UCSD-AML1 (cell line): ENCODE data around the gene DCDC2B.
"Not testable (repeated sequence)": the region's sequence is repeated elsewhere in the genome, so short reads cannot be mapped to it uniquely, and the experiment has no call there.

Experiments used
- DNase-seq: peaks from one replicate; lab custom pipeline; 2025; ENCODE audit not compliant: unreplicated experiment; lab: John Stamatoyannopoulos, UW

Gene DCDC2B

GRCh38 chr1:32208891-32209328 is at the start of gene DCDC2B:
Gene DCDC2B, plus strand, starts transcription at chr1:32209089. Its CDS starts 5 bp downstream, at chr1:32209094.
- DNase-seq = no peak

GRCh38 chr1:32159189-32159588 is 49.7 kb upstream of the DCDC2B start:
- no peak for DNase-seq

GRCh38 chr1:32163405-32163804 is 45.5 kb upstream of the DCDC2B start:
- DNase-seq = no peak

GRCh38 chr1:32165633-32166032 is 43.3 kb upstream of the DCDC2B start:
- DNase-seq = not testable (repeated sequence)

GRCh38 chr1:32170991-32171390 is 37.9 kb upstream of the DCDC2B start:
- DNase-seq = no peak

GRCh38 chr1:32172621-32173245 is 36.2 kb upstream of the DCDC2B start:
- peak; percentile 35 for DNase-seq

- DNase-seq = no peak
These were observed 30.3 kb upstream of the DCDC2B start for GRCh38 chr1:32178380-32179192.

GRCh38 chr1:32179193-32179442 is 29.8 kb upstream of the DCDC2B start:
- no peak for DNase-seq

GRCh38 chr1:32179443-32180185 is 29.3 kb upstream of the DCDC2B start, which contains the start of gene TXLNA:
Gene TXLNA, plus strand, starts transcription at chr1:32179675. Its CDS starts 671 bp downstream, at chr1:32180346.
- peak; percentile 95 for DNase-seq

GRCh38 chr1:32180186-32181060 is 28.5 kb upstream of the DCDC2B start:
- DNase-seq = peak; percentile 50

GRCh38 chr1:32181065-32181464 is 27.8 kb upstream of the DCDC2B start:
- no peak for DNase-seq

- no peak for DNase-seq
These were observed 27.3 kb upstream of the DCDC2B start for GRCh38 chr1:32181563-32181962.

GRCh38 chr1:32182060-32182459 is 26.8 kb upstream of the DCDC2B start:
- DNase-seq = no peak

GRCh38 chr1:32184650-32185049 is 24.2 kb upstream of the DCDC2B start:
- no peak for DNase-seq

- DNase-seq = peak; percentile 33
These were observed 22.8 kb upstream of the DCDC2B start for GRCh38 chr1:32186077-32186476.

- DNase-seq = no peak
These were observed 22.4 kb upstream of the DCDC2B start for GRCh38 chr1:32186491-32186890.

- no peak for DNase-seq
These were observed 21.0 kb upstream of the DCDC2B start for GRCh38 chr1:32187850-32188249.

- DNase-seq = no peak
These were observed 16.5 kb upstream of the DCDC2B start for GRCh38 chr1:32192220-32192948.

GRCh38 chr1:32194984-32195383 is 13.9 kb upstream of the DCDC2B start:
- DNase-seq = no peak

GRCh38 chr1:32195531-32195930 is 13.4 kb upstream of the DCDC2B start:
- no peak for DNase-seq
